Stimulated activated CD4-positive, alpha-beta T cell treated with anti-CD3 and anti-CD28 coated beads, Interleukin-12 subunit alpha, Interleukin-12 subunit beta, amount 100 ng/mL, for 24 hours (primary cell): ENCODE results near the gene SGIP1.
A peak's percentile ranks its signal among the peaks of the same experiment; 100 is the strongest.

ENCODE experiments used
- DNase-seq, 2 experiments: peaks; one replicate each; pipeline ENCODE4 v3.0.0-alpha.2; 2020; ENCODE audit warnings: low read depth in 2 of 2

Gene SGIP1

GRCh38 chr1:66523562-66523961 lies 10.4 kb upstream of the SGIP1 start:
- DNase-seq: no peak

GRCh38 chr1:66525086-66525485 lies 8.9 kb upstream of the SGIP1 start:
- no peak for DNase-seq

DNA sequence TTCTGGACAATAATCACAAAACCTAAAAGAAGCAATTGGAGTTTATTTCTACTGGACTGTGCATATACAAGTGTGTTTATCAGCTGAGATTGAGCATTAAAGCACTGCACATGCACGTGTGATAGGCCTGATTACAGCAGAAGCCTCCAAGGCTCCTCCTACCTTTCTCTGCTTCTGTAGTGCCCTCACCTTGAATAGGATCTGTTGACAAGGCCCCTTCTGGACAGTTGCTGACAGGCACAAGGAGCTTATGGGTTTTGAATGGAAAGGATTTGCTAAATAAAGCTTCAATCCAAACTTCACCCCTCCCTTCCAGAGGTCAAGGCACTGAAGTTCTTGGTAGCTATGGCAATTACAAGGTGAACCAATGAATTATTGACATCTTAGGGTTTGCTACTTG lies 7.9 kb upstream of the SGIP1 start:
- no peak for DNase-seq

DNA sequence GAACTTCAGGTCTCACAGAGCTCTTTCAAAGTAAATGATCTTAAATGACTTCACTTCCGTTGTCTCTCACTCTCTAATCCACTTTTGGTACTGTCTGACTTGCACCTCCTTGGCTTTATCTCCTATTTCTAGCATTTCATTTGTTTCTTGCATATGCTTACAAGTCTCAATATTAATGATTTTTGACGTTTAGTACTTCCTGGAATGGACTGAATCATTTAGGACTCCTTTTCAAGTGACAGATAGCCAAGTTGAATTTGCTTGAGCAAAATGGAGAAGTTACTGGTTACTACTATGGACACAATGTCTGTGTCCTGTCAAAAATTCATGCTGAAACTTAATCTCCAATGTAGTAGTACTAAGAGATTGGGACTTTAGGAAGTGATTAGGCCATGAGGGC lies 7.0 kb upstream of the SGIP1 start:
- no peak for DNase-seq

DNA sequence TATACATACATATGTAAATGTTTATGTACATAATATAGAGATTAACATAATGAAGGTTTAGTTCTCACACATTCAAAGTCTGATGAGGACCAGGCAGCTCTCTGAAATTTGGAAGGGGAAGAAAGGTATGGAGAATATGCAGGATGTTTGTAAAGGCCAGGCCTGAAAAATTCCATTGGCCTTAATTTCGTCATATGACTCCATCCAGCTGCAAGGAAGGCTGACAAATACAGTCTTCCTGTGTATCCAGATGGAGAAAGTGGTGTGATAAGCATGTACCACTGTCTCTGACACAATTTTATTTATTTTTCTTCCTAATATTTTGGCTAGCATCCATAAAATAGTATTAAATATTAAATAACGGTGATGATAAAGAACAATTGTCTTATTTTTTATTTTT lies 6.3 kb upstream of the SGIP1 start:
- DNase-seq: no peak

GRCh38 chr1:66528580-66528979 lies 5.4 kb upstream of the SGIP1 start:
- no peak for DNase-seq

DNA sequence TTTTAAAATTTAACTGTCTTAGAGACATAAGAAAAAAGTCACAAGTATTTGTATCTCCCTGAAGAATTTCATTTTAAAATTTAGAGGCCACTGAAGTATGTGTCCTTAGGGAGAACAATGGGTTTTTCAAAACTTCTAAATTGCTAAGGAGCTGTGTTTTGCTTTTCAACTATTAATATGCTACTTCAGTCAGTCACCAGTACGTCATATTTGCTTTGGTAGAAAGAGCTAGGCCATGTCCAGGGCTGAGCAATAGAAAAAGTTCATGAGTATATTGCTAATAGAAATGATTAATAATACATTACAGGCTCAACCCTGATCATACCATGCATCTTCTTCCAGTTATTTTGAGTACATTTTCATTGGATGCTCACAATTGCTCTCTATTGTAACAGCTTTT lies 1.7 kb upstream of the SGIP1 start:
- DNase-seq: no peak

DNA sequence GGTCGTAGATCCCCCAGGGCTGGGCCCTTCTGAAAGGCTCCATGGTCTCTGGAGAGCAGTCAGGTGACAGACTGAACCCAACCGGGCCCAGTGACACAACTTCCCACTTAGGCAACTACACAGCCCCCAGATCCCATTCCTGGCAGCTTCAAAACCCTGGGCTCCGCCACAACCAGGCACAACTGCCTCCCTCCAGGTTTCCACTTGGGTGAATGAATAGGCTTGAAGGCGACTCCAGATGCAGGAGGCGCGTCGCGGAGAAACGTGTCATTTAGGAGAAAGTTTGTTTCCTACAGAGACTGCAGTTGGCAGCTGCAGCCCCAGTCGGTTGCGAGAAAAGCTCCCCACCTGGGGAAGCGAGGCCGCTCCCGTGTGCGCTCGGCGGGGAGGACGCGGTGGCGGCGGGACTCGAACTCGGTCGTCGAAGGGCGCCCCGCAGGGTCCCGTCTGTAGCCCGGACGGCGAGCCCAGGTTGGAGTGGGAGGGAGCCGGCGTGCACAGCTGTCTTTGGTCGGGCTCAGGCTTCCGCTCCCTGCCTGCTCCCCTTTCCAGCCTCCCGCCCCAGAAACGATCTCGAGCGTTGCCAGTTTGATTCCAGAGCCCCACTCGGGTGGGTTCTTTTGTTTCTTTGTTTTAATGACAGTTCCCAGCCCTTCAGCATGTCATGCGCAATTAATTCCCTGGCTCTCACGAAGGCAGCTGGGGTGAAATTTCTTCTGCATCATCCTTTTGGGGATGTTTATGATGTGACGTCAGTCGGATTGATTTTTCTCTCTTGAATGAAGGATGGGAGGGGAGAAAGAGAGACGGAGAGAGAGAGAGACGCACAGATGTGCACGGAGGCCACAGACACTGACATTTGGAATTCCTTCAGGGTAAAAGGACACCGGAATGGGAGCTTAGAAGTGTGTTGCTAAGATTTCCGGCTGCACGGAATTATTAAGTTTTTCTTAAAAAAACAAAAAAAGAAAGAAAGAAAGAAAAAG lies 862 bp upstream of the SGIP1 start:
- DNase-seq: peak in 1 of 2 experiments; percentile 8

GRCh38 chr1:66535061-66535460 lies 1.1 kb downstream of the SGIP1 start:
- no peak for DNase-seq

- no peak for DNase-seq
Measured at GRCh38 chr1:66535853-66536252, 1.9 kb downstream of the SGIP1 start.

DNA sequence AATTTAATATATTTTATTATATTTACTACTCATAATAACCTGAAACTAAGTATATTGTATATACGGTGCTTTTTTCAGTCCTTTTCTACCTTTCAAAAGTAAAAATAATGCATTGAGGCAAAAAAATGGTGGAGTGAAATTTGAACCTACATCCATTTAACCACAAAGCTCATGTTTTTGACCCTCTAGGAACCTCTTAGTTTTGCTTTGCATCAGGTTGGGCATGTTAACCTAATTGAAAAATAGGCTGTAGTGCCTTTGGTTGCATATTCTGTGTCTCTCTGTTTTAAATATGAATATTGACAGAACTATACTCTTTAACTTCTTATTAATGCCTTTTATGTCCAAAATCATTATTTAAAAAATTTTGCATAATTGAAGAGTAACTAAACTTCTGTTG lies 3.8 kb downstream of the SGIP1 start:
- DNase-seq: no peak

DNA sequence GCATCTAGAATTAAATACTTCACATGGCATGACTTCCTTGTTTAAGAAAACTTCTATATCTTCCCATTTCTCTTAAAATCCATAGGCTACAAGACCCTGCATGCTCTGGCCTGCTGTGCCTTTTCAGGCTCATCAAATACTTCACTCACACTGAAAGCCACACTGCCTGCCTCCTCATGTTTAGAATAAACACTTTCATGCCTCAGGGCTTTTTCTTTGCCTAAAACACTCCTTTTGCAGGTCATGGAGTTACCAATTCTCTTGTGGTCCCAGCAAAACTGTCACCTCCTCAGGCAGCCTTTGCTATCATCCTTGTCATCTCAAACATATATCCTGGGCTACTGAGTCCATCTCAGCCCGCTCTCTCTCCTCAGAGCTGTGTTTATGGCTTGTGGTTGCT lies 5.5 kb downstream of the SGIP1 start:
- DNase-seq: no peak

DNA sequence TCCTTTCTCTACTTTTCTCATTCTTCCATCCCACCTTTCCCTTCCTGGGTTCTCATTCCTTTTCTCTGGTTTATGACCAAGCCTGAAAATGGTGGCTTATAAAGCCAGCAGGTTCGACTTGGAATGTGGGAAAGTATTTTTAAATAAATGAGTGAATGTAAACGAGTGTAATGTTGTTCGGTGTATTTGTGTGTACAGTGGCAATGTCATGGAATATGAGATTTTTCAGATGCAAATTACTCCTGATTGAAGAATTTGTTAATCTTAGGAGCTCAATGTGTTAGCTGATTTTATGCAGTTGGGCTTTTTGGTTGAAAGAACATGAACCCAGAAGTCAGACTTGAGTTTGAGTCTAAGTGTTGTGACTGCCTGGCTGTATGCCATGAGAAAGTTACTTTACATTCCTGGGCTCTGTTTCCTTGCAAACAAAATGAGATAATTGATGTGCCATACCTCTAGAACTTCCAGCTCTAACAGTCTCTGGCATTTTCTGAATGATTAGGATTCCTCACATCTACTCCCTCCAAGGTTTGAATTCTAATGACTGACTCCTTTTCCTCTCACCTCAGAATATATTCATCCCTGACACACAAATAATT lies 6.6 kb downstream of the SGIP1 start:
- DNase-seq: no peak

GRCh38 chr1:66542314-66542713 lies 8.4 kb downstream of the SGIP1 start:
- DNase-seq: no peak

DNA sequence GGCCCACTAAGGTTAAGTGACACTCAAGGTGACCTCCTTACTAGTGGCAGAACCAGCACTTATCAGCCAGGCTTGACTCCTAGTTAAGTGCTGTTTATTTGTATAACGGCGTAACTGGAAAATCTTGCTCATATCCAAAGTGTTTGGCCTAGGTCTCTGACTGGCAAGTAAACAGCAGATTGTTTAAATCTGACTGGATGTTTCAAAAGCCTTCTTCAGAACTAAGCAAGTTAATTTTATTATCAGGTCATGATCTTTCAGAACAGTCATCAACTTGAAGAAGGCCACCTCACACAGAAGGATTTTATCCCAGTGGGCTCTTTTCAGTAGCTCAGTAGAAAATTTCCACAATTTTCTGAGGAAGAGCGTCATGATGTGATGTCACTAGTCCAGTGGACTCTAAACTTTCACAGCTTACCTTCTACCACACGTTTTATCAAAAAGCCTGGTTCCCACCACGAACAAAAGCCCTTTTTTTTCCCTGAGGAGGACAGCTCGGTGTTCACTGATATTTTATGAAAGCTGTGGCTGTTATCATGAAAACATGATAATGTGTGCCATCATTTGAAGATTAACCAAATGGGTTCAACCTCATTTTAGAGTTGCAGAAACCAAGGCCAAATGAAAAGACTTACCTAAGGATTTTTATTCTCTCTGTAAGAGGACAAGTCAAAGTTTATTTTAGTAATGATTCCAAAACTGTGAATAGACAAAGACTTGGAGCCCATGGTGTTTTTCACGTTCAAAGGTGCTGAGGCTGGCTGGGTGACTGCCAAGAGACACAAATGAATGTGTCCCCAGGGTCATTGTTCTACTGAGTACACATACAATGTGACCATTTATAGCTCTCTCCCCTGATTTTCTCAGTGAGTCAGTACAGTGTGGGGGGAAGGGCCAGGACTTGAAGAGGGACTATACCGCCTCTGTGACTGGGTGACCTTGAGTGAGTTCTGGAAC lies 9.1 kb downstream of the SGIP1 start:
- DNase-seq: no peak

GRCh38 chr1:66546047-66546810 lies 12.3 kb downstream of the SGIP1 start:
- DNase-seq: no peak

- DNase-seq: no peak
Measured at GRCh38 chr1:66549017-66549416, 15.1 kb downstream of the SGIP1 start.

- no peak for DNase-seq
Measured at GRCh38 chr1:66550243-66550642, 16.3 kb downstream of the SGIP1 start.

- DNase-seq: no peak
Measured at GRCh38 chr1:66552287-66552686, 18.3 kb downstream of the SGIP1 start.

GRCh38 chr1:66552829-66553228 lies 18.9 kb downstream of the SGIP1 start:
- no peak for DNase-seq

DNA sequence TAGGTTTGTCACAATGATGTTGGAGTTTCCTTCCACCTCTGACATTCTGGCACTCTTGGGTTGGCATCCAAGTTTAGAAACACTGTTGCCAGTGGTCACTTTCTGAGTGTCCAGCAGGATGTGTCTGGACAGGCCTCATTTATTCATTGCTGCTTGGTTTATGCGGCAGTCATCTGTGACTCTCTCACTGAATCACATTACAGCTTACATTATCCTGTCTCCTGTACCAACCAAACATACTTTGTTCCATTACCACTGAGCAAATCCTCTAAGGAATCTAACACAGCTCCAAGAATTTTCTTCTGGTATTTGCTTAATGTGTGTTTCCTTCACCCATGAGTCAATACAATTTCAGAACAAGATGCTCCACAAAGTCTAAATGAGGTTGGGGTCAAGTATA lies 19.9 kb downstream of the SGIP1 start:
- no peak for DNase-seq
